Ovary (tissue), 10 donors: ENCODE measurements around the gene AKR1C3. TPM values are rescaled to one million over a fixed set of nuclear protein-coding genes. Genes with fewer than 3 reads are reported as not detected.
"Not testable (repeated sequence)": the region's sequence is repeated elsewhere in the genome, so short reads cannot be mapped to it uniquely, and the experiment has no call there.

ENCODE experiments used
- DNase-seq, 5 donors: peaks; one replicate each; pipeline ENCODE4 v3.0.0-alpha.2; 2019 to 2020
- H3K27ac ChIP-seq, 2 donors: fragments of 200-600 bp; one replicate each; pipeline versions ENCODE4 v1.5.1 to v1.8.0; 2019 to 2022
- H3K27me3 ChIP-seq: fragments of 200-600 bp; one replicate; pipeline ENCODE4 v1.8.0; 2022
- H3K36me3 ChIP-seq: fragments of 200-600 bp; sonication (generic); one replicate; pipeline ENCODE4 v1.5.1; 2019
- H3K4me1 ChIP-seq: one replicate; pipeline ENCODE4 v1.8.1; 2013; ENCODE audit warnings: mild to moderate bottlenecking, moderate library complexity; ENCODE audit not compliant: insufficient read depth
- H3K4me3 ChIP-seq: fragments of 200-600 bp; sonication (generic); one replicate; pipeline ENCODE4 v1.5.1; 2017
- H3K9me3 ChIP-seq, 2 donors: fragments of 200-600 bp in 1 of 2; sonication (generic) in 1 of 2; one replicate each; pipeline versions ENCODE4 v1.5.1 to v1.8.1; 2013 to 2019; ENCODE audit warnings: mild to moderate bottlenecking in 1 of 2, moderate library complexity in 1 of 2
- CTCF ChIP-seq, 3 donors: fragments of 450-650 bp in 2 of 3; fragments of 200-600 bp in 1 of 3; IDR thresholded peaks; one replicate each; pipeline versions ENCODE4 v1.5.1 to v1.8.0; 2016 to 2022; ENCODE audit warnings: antibody characterized with exemption in 3 of 3, mild to moderate bottlenecking in 1 of 3
- EP300 ChIP-seq: sonication (generic); formaldehyde crosslinking; IDR thresholded peaks from one replicate; pipeline ENCODE4 v1.6.1; 2017; ENCODE audit warnings: antibody characterized with exemption
- POLR2A ChIP-seq: fragments of 450-650 bp; IDR thresholded peaks from one replicate; pipeline ENCODE4 v1.6.1; 2017; ENCODE audit warnings: antibody characterized with exemption, mild to moderate bottlenecking, moderate library complexity
- WGBS, 3 donors: extraction: QIAGEN DNeasy Blood & Tissue Kit in 1 of 3; methylation state at CpG; one replicate each; pipeline versions ENCODE4 v1.1.5 to v1.1.7; 2013 to 2017; 5-methylcytosine and 5-hydroxymethylcytosine counted together
- intact Hi-C, 4 donors: fragments of 100-400 bp; cut with DNase I; formaldehyde crosslinking; loops; one replicate each; pipeline versions ENCODE4 v1.11.0 to v1.15.1; 2022 to 2023
- long read RNA-seq, 3 donors: library from polyadenylated mRNA in 2 of 3; unstranded in 2 of 3; transcript quantifications; one replicate each; pipeline ENCODE4 v2.0.0 and lab custom pipeline, GENCODE V29; 2021 to 2026
- polyA plus RNA-seq, 2 donors: library from polyadenylated mRNA; stranded (reverse); fragments of 200-250 nt in 1 of 2; fragments of 350-450 nt in 1 of 2; fragmentation: Illumina TruSeq in 1 of 2; extraction: RNeasy Lipid Tissue Mini Kit (QIAGEN cat#74804) in 1 of 2; gene quantifications; one replicate each; pipeline ENCODE4 v1.2.3, GENCODE V29; 2013 to 2014
- total RNA-seq, 7 donors: library from RNA; depleted of rRNA in 2 of 7; stranded (reverse); fragments of >200 nt in 2 of 7; fragmentation: NEBNext Ultra II Directional in 3 of 7; extraction: Animal tissue kit (Norgen Biotek cat#: 25700) in 3 of 7; gene quantifications; one replicate each; pipeline versions ENCODE4 v1.1.0 to v1.2.4, GENCODE V29; 2016 to 2023
- donor health status: DM: no; HTN: no; CAD: no; lungs with moderate emphysema.
- donor health status: DM: no; HTN: no; CAD: no.
- donor health status: Bipolar disorder and iron deficiency.
- donor health status: DM: yes; HTN: yes; CAD: no.
- donor health status: DM: no; HTN: no; CAD: no.
- donor health status: DM: yes; HTN: yes; CAD: no.

The AKR1C3 gene
- 10 to 100 TPM; 10.7 to 26.5 (median 19.3) TPM for total RNA-seq
- 10 to 100 TPM; 12.5 to 13.8 TPM for polyA plus RNA-seq
- long read RNA-seq, donor 1, transcript AKR1C3-201 (9 exons, 1,807 nt): major isoform, 83 of 84 reads
- long read RNA-seq, donor 1, partial matches to known transcripts: 1 of 84 reads
- long read RNA-seq, donor 1, other reads (novel, unspliced or antisense): 0 of 84 reads
- long read RNA-seq, donor 2, partial matches to known transcripts: 0 of 1 reads
- long read RNA-seq, donor 2, other reads (novel, unspliced or antisense): 0 of 1 reads
- long read RNA-seq, donor 3, transcript AKR1C3-201 (9 exons, 1,807 nt): major isoform, 29 of 30 reads
- long read RNA-seq, donor 3, partial matches to known transcripts: 1 of 30 reads
- long read RNA-seq, donor 3, other reads (novel, unspliced or antisense): 0 of 30 reads

GRCh38 chr10:5094265-5095205 is at the start of gene AKR1C3:
Gene AKR1C3 (plus strand): TSS chr10:5094414. CDS start chr10:5094445, 31 bp downstream.
- peak within 1 kb of the TSS in 1 of 2 donors; percentile 11 for H3K27ac ChIP-seq
- H3K4me3 ChIP-seq: peak within 1 kb of the TSS; percentile 30
- no peak for DNase-seq
- H3K36me3 ChIP-seq: no peaks in the 10 kb centered on the region
- 21 to 28% (median 22%) methylated on average over 9 of the region's 9 CpGs for WGBS, 3 donors
- H3K9me3 ChIP-seq: no peaks in the 10 kb centered on the region
- H3K27me3 ChIP-seq: no peaks in the 10 kb centered on the region
- no peak for TF ChIP-seq POLR2A
- peak; percentile 28 to 88 (median 77) for TF ChIP-seq CTCF (IDR thresholded peaks at IDR 0.05)
- intact Hi-C loops: loop anchor here in 3 of 4 donors (5.0 kb wide), 2 partner anchors 242 to 247 kb away; no protein-coding TSS in a partner anchor
- no peaks in the 10 kb centered on the region for H3K4me1 ChIP-seq

- Histone ChIP-seq H3K27me3 (no peaks in the 10 kb centered on the region), H3K9me3 (no peaks in the 10 kb centered on the region), H3K36me3 (no peaks in the 10 kb centered on the region), H3K27ac (no peak overlapping the region), H3K4me3 (no peak overlapping the region), H3K4me1 (peaks cover 5% of the 10 kb centered on the region)
- WGBS, 3 donors: 91 to 93% (median 93%) methylated on average over 9 of the region's 9 CpGs
- TF ChIP-seq CTCF (IDR thresholded peaks at IDR 0.05) (no peak), POLR2A (no peak), EP300 (no peak)
- intact Hi-C loops: no loop called here
- DNase-seq: no peak
Measured at GRCh38 chr10:5045095-5045494, 49.1 kb upstream of the AKR1C3 start.

GRCh38 chr10:5046410-5046809 is 47.8 kb upstream of the AKR1C3 start:
- no peak overlapping the region for H3K27ac ChIP-seq
- TF ChIP-seq EP300: no peak
- TF ChIP-seq CTCF (IDR thresholded peaks at IDR 0.05): no peak
- no peak for TF ChIP-seq POLR2A
- H3K9me3 ChIP-seq: no peaks in the 10 kb centered on the region
- no peaks in the 10 kb centered on the region for H3K27me3 ChIP-seq
- H3K4me1 ChIP-seq: peaks cover 2% of the 10 kb centered on the region
- H3K4me3 ChIP-seq: no peak overlapping the region
- no peak for DNase-seq
- no peaks in the 10 kb centered on the region for H3K36me3 ChIP-seq
- WGBS, 3 donors: 89 to 93% (median 90%) methylated on average over 6 of the region's 6 CpGs
- intact Hi-C loops: no loop called here

GRCh38 chr10:5047055-5047454 is 47.2 kb upstream of the AKR1C3 start:
- H3K27ac ChIP-seq, DNase-seq, intact Hi-C loops, H3K4me1 ChIP-seq, H3K27me3 ChIP-seq, H3K36me3 ChIP-seq, H3K9me3 ChIP-seq, H3K4me3 ChIP-seq: not testable (repeated sequence)
- WGBS, 3 donors: 84 to 85% (median 84%) methylated on average over 5 of the region's 5 CpGs
